Measurements from ENCODE around the gene ADAM33.

The ADAM33 gene

DNA sequence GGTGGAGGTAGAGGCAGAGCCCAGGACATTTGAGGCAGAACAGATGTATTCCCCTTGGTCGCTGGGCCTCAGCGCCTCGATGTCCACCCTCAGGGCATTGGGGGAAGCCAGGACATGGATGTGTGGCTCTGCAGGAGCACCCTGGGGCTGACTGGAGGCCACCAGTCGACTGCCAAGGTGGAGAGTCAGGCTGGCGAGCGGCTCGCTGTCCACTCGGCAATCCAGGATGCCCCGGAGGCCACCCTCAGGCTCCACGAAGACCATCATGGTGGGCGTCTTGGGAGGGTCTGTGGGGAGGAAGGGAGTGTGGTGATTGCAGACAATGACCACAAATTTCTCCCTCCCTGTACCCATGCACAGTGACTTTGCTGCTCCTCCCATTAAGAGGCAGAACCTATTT, 8.2 kb upstream of the ADAM33 start:
- no peak for FAIRE-seq

GRCh38 chr20:3687655-3688054, 5.8 kb upstream of the ADAM33 start:
- DNase-seq (ENCODE audit: insufficient read length, low spot score) (peak; percentile 61), FAIRE-seq (no peak)

More for the DNA sequence above, 8.2 kb upstream of the ADAM33 start:
- no peak for DNase-seq (ENCODE audit: insufficient read length, low spot score)

DNA sequence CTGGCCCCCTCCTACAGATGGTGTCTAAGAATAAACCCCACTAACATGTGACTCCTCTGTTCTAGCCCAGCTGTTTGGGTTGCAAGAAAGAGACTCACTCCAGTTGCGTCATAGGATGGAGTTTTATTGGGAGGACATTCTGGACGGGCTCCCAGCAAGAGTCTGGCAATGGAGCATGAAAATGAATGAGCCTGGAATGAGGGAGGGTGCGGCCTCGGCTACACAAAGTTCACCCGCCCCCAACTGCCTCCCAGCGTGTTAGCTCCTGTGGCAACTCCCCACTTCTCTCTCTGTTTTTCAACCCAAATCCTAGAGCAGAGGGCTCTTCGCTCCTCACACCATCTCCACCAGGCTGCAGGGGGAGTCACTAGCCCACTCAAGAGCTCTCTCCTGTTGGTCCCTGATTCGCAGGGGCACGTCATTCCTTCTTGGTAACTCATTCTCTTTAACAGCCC, 5.1 kb upstream of the ADAM33 start:
- DNase-seq (ENCODE audit: insufficient read length, low spot score), result peak; percentile 56
- FAIRE-seq, result peak; percentile 81

GRCh38 chr20:3686421-3686820, 4.6 kb upstream of the ADAM33 start:
- FAIRE-seq, result peak; percentile 9
- DNase-seq (ENCODE audit: insufficient read length, low spot score), result no peak

GRCh38 chr20:3685341-3685740, 3.5 kb upstream of the ADAM33 start:
- FAIRE-seq (no peak), DNase-seq (ENCODE audit: insufficient read length, low spot score) (no peak)

- FAIRE-seq, result no peak
- no peak for DNase-seq (ENCODE audit: insufficient read length, low spot score)
Observed at GRCh38 chr20:3681352-3681930, 369 bp downstream of the ADAM33 start.

DNA sequence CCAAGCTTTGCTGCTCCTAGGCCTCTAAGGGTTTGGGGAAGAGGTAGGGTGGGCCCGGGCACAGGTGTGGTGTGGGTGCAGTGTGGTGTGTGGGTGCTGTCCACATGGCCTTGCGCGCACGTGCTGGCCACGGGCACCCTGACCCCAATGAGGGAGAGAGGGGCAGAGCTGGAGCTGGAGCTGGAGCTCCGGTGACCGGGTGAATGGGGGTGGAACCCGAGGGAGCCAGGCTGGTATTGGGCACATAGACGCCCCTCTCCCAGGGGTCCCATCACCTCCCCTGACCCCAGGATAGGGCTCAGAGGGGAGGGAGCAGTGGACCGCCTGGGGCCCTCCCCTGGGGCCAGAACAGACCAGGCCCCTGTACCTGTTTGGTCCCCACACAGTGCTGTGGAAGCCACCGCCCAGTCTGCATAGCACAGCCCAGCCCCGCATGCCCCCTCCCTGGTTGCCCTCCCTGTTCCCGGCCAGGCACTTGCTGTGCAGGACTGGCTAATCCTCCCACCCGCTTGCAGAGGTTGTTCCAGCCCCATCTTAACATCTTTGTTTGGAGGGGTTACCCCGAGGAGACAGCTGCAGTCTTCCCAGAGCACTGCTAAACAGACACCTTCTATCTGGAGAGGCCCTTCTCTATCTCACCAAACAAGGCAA, 984 bp downstream of the ADAM33 start:
- peak; percentile 13 for FAIRE-seq
- DNase-seq (ENCODE audit: insufficient read length, low spot score), result no peak

DNA sequence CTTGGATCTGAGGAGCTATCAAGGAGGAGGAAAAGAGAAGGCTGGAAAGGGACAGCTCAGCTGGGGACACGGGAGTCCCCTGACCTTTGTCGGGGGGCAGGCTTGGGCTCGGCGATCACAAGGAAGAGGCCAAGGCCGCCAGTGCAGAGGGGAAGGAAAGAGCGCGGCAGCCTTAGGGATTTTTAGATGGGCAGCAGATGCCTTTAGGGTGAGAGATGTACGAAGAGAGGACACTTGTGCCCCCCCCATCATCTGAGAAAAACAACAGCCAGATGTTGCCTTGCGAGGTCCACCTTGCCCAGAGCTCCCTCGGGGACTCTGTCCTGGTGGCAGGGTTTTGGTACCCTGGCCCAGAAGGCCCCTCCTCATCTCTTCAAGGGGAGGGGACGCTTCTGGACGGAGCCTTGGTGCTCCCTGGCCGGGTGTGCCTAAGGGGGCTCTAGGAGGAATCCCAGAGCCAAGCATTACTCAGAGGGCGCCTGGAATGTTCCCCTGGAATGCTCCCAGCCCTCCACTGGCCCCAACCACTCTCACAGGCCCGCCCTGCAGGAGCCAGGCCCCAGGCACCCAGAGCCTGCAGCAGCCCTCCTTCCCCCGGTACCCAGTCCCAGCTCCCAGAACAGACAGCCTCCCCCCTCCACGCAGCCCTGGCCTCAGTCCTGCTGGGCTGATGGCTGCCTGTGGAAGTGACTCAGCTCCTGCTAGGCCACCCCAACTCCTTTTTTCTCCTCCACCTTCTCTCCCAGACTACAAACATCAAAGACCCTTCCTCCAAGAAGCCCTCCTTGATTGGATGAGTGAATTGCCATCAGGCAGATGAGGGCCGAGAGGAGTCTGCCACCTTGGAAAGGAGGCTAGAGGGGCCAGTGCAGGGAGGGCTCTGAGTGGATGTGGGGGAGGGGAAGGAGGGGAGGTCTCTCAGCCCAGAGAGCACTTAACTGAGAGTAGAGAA, 1.8 kb downstream of the ADAM33 start:
- FAIRE-seq (peak; percentile 36), DNase-seq (ENCODE audit: insufficient read length, low spot score) (peak; percentile 57)

DNA sequence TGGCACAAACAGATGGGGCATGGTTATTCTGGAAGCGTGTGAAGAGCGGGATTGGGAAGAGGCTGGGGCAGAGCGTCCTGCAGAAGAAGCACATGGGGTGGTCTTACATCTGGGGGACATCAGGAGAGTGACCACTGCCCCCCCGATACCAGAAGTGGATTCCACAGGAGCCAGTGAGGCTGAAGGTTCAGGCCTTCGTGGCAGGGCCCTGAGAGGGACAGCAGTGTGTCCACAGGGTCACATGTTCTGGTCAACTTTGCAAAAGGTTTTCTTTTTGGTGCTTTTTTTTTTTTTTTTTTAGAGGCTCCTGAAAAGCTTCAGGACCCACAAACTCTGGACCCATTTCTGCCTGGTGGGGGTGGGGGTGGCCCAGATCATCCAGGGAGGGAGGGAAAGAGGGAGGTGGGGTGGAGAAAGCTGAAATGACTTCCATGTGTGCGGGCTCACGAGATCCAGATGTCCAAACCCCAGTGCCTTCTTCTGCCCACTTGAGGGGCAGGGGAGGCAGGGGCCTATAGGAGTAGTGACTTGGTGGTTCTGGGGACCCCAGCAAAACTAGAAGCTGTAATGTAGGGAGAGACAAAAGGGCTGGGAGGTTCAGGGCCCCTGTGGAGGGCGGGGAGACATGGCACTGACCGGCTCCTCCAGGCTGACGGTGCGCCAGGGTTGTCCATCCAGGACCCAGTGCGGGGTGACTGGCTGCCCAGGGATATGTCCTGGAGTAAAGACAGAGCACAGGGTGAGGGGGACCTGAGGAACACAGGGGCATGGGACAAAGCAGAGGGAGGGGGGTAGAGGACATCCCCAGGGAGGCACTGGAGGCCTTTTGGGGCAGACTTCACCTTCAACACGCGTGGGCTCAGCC, 2.7 kb downstream of the ADAM33 start:
- no peak for FAIRE-seq

GRCh38 chr20:3678198-3678597, 3.6 kb downstream of the ADAM33 start:
- no peak for DNase-seq (ENCODE audit: insufficient read length, low spot score)
- no peak for FAIRE-seq

More for the DNA sequence above, 2.7 kb downstream of the ADAM33 start:
- DNase-seq (ENCODE audit: insufficient read length, low spot score), result no peak

- DNase-seq (ENCODE audit: insufficient read length, low spot score), result no peak
- no peak for FAIRE-seq
Observed at GRCh38 chr20:3677733-3678132, 4.1 kb downstream of the ADAM33 start.

GRCh38 chr20:3674995-3675900, 6.6 kb downstream of the ADAM33 start:
- no peak for DNase-seq (ENCODE audit: insufficient read length, low spot score)
- no peak for FAIRE-seq

- no peak for DNase-seq (ENCODE audit: insufficient read length, low spot score)
- no peak for FAIRE-seq
Observed at GRCh38 chr20:3674447-3674846, 7.4 kb downstream of the ADAM33 start.

DNA sequence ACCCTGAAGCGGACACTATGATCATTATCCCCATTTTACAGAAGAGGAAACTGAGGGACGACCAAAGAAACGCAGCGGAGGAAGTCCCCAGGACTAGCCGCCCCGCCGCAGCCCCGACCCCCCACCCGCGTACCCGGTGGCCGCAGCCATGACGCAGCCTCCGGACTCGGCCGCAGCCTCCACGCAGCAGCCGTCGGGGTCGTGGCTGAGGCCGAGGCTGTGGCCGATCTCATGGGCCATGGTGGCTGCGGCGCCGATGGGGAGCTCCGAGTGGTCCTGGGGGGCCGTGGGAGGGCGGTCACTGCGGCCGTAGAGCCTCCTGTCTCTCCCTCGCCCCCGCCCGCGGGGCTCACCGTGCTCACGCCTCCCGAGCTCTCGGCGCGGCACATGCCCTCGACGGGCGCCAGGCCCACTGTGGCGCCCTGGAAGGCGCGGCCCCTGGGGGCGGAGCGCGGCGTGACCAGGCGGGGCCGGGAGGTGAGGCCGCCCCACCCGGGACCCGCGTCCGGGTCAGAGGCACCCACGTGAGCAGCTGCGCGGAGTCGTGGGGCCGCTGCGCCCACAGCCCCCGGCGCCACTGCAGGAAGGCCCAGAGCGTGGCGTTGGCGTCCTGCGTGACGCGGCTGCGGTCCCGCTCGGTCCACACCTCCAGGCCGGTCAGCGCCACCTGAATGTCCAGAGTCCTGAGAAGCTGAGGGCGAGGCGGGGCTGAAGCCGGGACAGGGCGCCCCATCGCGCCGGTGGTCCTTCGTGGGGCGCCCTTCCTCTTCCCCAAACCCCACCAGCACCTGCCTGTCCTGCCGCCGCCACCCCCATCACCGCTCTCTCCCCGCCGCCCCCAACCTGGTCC, 8.4 kb downstream of the ADAM33 start:
- FAIRE-seq, result no peak
- DNase-seq (ENCODE audit: insufficient read length, low spot score), result no peak

DNA sequence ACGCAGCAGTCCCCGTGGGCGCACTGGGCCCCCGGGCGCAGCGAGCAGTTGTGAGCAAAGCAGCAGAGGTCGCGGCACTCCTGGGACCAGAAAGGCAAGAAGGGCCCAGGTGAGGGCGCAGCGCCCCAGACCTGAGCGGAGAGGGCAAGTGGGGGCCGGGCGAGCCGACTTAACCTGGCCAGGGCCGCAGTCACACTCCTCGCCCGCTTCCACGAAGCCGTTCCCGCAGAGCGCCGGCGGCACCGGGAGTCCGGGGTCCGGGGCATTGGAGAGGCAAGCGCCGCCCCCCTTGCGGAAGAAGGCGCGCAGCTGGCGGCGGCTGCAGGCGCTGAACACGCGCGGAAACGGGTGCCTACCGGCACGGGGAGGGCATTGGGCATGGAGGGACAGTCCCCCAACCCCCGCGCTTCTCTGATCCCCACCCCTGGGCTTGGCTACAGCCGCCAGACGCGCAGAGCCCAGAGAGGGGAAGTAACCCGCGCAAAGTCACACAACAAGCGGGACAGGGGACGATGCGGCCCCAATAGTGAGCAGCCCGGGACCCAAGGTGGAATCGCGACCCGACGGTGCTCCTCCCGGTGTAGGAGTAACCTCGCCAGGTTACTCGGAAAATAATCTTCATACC, 9.2 kb downstream of the ADAM33 start:
- DNase-seq (ENCODE audit: insufficient read length, low spot score) (no peak), FAIRE-seq (no peak)

GRCh38 chr20:3671986-3672546, 9.7 kb downstream of the ADAM33 start:
- DNase-seq (ENCODE audit: insufficient read length, low spot score) (no peak), FAIRE-seq (no peak)

GRCh38 chr20:3670945-3671344, 10.9 kb downstream of the ADAM33 start:
- FAIRE-seq (no peak), DNase-seq (ENCODE audit: insufficient read length, low spot score) (no peak)

DNA sequence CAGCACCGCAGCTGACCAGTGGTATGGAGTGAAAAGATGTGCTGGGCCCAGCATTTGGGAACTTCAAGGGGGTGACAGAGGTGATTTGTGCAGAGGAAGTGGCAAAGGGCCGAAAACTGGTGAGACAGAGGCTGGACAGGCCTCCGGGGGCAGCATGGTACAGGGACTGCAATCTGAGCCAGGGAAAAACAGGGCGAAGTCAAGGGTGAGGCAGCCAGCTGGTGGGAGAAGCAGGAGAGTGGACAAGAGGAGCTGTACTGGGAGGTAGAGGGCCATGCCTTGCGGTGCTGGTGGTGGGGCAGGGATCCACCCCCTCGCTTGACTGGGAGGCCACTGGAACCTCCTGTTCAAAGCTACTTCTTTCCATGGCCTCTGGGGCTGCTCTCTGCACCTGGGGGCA, 11.3 kb downstream of the ADAM33 start:
- FAIRE-seq (peak; percentile 4), DNase-seq (ENCODE audit: insufficient read length, low spot score) (no peak)

All from HTR-8/SVneo (cell line).